ENCODE results near the gene C19orf38. TPM values are rescaled to one million over a fixed set of nuclear protein-coding genes. Genes with fewer than 3 reads are reported as not detected.

Gene C19orf38
- total and polyA plus RNA-seq, 10 donors, result 10.2 to 48.1 (median 17.9) TPM

DNA sequence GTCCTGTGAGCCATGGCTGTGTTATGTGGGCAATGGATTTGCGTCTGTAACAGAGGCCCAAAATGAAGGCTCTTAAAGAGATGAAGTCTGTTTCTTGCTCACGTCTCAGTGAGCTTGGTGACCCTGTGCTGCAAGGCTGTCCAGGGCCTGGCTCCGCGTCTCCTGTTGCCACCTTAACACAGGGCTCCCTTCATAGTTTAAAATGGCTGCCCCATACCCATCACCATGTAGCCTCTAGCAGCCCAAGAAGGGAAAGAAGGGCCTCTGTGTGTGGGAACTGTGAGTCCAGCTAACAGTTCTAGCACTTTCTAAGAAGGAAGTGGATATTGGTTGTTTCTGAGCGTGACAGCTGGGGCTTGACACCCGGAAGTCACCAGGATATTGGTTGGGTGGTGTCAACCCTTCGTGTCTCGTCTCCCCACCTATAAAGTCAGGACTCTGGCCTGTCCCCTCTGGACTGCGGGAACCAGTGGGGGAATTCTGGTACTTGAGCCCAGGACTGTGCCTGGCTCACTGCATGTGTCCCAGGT, 33.1 kb upstream of the C19orf38 start:
- H3K27ac ChIP-seq, result peak overlapping the region; percentile 20 to 89 (median 83)
- WGBS, 5 donors, result 75 to 91% (median 78%) methylated on average over 6 to 9 of the region's 9 CpGs
- peak overlapping the region in 1 of 8 donors; percentile 37 for H3K4me3 ChIP-seq
- peaks cover 0 to 100% (median 51%) of the 10 kb centered on the region in 6 donors for H3K36me3 ChIP-seq
- H3K27me3 ChIP-seq (replicated peaks in 1 of 7), result no peaks in the 10 kb centered on the region
- no peak for DNase-seq
- peaks cover 0 to 66% (median 33%) of the 10 kb centered on the region in 6 donors for H3K4me1 ChIP-seq
- intact Hi-C loops (cut with DNase I; ENCODE audit: low total_unique reads), result no loop called here
- TF ChIP-seq POLR2AphosphoS5 (IDR thresholded peaks at IDR 0.05) (no peak), POLR2A (IDR thresholded peaks at IDR 0.05) (no peak)
- TF ChIP-seq, protein P1, sequence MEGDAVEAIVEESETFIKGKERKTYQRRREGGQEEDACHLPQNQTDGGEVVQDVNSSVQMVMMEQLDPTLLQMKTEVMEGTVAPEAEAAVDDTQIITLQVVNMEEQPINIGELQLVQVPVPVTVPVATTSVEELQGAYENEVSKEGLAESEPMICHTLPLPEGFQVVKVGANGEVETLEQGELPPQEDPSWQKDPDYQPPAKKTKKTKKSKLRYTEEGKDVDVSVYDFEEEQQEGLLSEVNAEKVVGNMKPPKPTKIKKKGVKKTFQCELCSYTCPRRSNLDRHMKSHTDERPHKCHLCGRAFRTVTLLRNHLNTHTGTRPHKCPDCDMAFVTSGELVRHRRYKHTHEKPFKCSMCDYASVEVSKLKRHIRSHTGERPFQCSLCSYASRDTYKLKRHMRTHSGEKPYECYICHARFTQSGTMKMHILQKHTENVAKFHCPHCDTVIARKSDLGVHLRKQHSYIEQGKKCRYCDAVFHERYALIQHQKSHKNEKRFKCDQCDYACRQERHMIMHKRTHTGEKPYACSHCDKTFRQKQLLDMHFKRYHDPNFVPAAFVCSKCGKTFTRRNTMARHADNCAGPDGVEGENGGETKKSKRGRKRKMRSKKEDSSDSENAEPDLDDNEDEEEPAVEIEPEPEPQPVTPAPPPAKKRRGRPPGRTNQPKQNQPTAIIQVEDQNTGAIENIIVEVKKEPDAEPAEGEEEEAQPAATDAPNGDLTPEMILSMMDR (IDR thresholded peaks at IDR 0.05 in 8 of 11, conservative IDR thresholded peaks at IDR 0.05 in 3 of 11), result no peak
- H3K9me3 ChIP-seq, result no peaks in the 10 kb centered on the region

DNA sequence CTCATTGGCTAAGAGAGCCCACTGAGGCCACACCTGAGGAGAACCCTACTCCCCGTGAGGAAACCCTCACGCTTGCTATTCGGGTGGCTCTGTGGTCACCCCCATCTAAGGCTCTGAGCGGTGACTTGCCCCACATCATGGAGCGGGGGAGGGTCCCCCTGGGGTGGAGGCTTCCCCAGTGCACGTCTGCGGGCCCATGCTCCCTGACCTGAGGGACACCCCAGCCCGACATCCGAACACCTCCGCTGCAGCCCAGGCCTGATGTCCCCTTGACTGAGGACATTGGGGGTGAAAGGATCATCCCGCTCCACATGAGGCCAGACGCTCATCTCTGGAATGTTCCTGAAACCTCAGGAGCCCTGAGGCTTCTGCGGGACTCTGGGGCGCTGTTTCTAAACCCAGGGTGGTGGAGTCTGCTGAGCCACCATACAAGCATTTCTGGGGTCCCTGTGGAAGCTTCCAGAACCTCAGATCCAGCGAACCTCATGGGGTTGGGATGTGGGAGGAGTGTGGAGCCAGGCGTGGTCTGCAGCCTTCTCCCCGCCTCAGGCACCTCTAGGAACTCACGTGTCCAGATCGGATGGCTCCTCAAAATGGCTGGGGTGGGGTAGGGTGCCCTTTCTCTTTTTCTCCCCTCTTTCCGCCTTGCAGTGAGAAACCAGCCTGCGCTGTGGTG, 32.1 kb upstream of the C19orf38 start:
- H3K36me3 ChIP-seq, result peaks cover 0 to 100% (median 56%) of the 10 kb centered on the region in 6 donors
- TF ChIP-seq POLR2A (IDR thresholded peaks at IDR 0.05) (no peak), POLR2AphosphoS5 (IDR thresholded peaks at IDR 0.05) (no peak)
- TF ChIP-seq, protein P1 (IDR thresholded peaks at IDR 0.05 in 8 of 11, conservative IDR thresholded peaks at IDR 0.05 in 3 of 11), result no peak
- intact Hi-C loops (cut with DNase I; ENCODE audit: low total_unique reads), result no loop called here

DNA sequence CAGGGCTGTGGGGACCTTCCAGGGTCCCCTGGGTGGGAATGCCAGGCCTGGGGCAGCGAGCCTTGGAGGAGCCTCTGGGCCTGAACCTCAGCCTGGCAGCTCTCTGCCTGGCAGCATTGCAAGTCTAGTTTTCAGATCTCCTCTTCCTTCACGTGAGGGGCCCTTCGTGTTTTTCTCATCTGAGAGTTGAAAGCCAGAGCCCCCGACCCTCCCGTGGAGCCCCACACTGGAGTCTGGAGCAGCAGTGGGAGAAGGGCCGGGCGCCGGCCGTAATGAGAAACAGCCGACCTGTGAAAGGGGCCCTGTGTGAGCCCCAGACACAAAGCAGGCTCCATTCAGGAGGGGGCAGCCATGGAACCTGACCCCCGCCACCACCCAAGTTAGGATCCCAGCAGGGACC, 31.5 kb upstream of the C19orf38 start:
- TF ChIP-seq, protein P1 (IDR thresholded peaks at IDR 0.05 in 8 of 11, conservative IDR thresholded peaks at IDR 0.05 in 3 of 11), result no peak
- TF ChIP-seq POLR2AphosphoS5 (IDR thresholded peaks at IDR 0.05) (no peak), POLR2A (IDR thresholded peaks at IDR 0.05) (no peak)
- H3K27ac ChIP-seq, result peak overlapping the region; percentile 19 to 89 (median 75)
- H3K9me3 ChIP-seq, result no peaks in the 10 kb centered on the region
- WGBS, 5 donors, result 79 to 96% (median 91%) methylated on average over 10 to 11 of the region's 11 CpGs
- no peak for DNase-seq
- H3K4me1 ChIP-seq, result peaks cover 0 to 59% (median 31%) of the 10 kb centered on the region in 6 donors
- peaks cover 0 to 100% (median 57%) of the 10 kb centered on the region in 6 donors for H3K36me3 ChIP-seq
- intact Hi-C loops (cut with DNase I; ENCODE audit: low total_unique reads), result no loop called here
- H3K4me3 ChIP-seq, result peak overlapping the region in 3 of 8 donors; percentile 7 to 43 (median 23)
- H3K27me3 ChIP-seq (replicated peaks in 1 of 7), result no peaks in the 10 kb centered on the region

More for the DNA sequence above, 32.1 kb upstream of the C19orf38 start:
- no peaks in the 10 kb centered on the region for H3K27me3 ChIP-seq (replicated peaks in 1 of 7)
- peaks cover 0 to 64% (median 33%) of the 10 kb centered on the region in 6 donors for H3K4me1 ChIP-seq
- WGBS, 5 donors, result 86 to 97% (median 94%) methylated on average over 7 to 21 of the region's 21 CpGs
- no peaks in the 10 kb centered on the region for H3K9me3 ChIP-seq
- peak overlapping the region in 2 of 8 donors; percentile 23 to 43 for H3K4me3 ChIP-seq
- peak overlapping the region in 6 of 8 donors; percentile 59 to 89 (median 84) for H3K27ac ChIP-seq
- DNase-seq, result no peak
